ENCODE results near the gene SPECC1L.
"Not testable (repeated sequence)": the region's sequence is repeated elsewhere in the genome, so short reads cannot be mapped to it uniquely, and the experiment has no call there.

GRCh38 chr22:24251286-24251685 lies 19.3 kb upstream of the SPECC1L start:
- TF ChIP-seq, protein P1, sequence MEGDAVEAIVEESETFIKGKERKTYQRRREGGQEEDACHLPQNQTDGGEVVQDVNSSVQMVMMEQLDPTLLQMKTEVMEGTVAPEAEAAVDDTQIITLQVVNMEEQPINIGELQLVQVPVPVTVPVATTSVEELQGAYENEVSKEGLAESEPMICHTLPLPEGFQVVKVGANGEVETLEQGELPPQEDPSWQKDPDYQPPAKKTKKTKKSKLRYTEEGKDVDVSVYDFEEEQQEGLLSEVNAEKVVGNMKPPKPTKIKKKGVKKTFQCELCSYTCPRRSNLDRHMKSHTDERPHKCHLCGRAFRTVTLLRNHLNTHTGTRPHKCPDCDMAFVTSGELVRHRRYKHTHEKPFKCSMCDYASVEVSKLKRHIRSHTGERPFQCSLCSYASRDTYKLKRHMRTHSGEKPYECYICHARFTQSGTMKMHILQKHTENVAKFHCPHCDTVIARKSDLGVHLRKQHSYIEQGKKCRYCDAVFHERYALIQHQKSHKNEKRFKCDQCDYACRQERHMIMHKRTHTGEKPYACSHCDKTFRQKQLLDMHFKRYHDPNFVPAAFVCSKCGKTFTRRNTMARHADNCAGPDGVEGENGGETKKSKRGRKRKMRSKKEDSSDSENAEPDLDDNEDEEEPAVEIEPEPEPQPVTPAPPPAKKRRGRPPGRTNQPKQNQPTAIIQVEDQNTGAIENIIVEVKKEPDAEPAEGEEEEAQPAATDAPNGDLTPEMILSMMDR (IDR thresholded peaks at IDR 0.05) = not testable (repeated sequence)
- not testable (repeated sequence) for TF ChIP-seq EP300 (IDR thresholded peaks at IDR 0.05); POLR2A (IDR thresholded peaks at IDR 0.05; ENCODE audit: low read depth); POLR2AphosphoS5 (IDR thresholded peaks at IDR 0.05)
